DMS79 (cell line): Measurements from ENCODE around the gene MROH7.

Source experiments
- DNase-seq: peaks from one replicate; lab custom pipeline; 2025; lab: John Stamatoyannopoulos, UW

Gene MROH7

DNA sequence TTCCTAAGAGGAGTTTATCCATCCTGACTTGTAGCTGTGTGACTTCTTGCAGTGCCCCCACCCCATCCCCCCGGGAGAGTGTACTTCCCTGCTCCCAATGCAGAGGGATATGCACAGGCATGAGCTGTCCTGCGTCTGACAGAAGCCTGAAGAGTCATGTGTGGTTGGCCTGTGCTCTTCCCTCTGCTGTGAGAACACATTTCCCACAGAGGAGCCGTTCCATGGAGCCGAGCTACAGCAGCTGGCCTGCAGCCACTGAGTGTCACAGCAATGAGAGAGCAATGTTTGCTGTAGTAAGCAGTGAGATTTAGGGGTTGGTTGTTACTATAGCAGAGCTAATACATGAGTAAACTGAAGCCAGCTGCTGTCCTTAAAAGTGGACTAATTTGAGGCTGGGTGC lies 100.7 kb downstream of the MROH7 start:
- DNase-seq: no peak

GRCh38 chr1:54743416-54744226 lies 102.0 kb downstream of the MROH7 start:
- no peak for DNase-seq

DNA sequence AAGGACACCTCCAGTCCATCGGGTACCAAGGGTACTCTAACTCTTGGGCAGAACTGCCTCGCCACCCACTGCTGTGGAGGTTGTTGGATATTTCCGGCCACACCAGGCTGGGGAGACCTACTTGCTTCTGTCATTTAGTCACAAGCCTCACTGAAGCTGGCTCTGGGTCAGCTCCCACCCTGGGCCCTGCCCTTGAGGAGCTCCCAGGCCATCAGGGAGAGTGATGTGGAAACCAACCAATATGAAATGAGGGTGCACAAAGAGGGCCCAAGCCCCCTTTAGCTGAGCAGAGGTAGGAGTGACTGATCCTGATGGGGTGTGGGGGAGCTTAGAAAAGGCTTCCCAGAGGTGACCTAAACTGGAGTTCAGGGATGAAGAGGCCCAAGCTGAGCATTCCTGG lies 103.1 kb downstream of the MROH7 start:
- DNase-seq: no peak

- no peak for DNase-seq
Measured at GRCh38 chr1:54745274-54745673, 103.7 kb downstream of the MROH7 start.

DNA sequence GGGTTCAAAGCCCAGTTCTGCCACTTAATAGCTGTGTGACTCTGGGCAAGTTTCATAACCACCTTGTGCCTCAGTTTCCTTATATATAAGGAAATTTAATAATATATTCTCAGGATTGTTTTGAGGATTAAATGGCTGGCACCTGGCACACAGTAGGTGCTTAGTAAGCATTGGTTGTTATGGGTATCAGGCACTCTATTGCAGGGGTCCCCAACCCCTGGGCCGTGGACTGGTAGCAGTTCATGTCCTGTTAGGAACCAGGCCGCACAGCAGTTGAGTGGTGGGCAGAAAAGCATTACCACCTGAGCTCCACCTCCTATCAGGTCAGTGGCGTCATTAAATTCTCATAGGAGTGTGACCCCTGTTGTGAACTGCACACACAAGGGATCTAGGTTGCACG lies 104.3 kb downstream of the MROH7 start:
- DNase-seq: no peak

DNA sequence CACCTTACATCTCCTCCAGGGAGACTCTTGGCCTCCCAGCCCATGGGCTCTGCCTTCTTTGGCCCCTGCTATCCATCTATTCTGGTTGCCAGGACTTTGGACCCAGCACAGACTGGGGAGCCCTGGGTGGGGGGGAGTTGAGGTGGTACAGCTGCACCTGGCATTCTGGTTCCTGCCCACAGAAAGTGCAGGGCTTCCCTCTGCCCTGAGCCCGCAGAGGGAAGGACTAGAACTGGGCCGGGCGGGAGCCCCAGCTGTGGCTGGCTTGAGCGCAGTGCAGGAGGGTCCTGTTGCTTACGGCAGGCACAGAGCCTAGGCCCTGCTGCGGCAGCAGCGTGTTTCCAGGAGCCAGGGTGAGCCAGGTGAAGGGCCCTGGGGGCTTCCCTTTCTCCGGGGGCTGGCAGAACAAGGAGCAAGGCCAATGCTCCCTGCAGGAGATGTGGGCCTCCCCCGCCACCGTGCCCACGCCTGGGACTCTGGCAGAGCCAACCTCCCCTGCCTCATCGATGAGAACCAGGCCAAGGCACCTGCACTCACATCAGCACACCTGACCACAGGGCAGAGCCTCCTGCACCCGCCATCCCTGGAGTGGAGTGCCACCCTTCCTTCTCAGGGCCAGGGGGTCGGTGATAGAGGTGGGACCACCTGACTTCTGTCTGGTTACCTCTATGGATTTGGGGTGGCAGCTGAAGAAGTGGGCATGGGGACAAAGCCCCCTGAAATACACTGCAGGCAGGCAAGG lies 106.7 kb downstream of the MROH7 start:
- DNase-seq: no peak

GRCh38 chr1:54750596-54750995 lies 109.0 kb downstream of the MROH7 start:
- DNase-seq: peak; percentile 43

DNA sequence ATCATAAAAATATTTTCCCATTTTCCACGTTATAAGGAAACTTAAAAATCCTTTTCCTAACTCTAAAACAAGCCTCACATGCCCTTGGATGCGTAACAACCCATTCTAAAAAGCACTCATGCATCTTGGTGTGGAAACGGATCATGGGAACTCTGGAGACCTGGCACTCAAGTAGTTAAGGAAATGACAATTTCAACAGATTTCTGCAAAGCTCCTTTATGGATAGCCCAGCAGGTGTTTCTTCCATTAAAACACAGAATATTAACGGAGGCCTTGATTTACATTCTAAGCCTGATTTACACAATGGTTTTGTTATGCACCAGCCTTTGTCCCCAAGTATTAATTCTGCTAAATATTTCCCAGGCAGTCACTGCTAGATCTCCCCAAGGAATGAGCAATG lies 109.8 kb downstream of the MROH7 start:
- no peak for DNase-seq

DNA sequence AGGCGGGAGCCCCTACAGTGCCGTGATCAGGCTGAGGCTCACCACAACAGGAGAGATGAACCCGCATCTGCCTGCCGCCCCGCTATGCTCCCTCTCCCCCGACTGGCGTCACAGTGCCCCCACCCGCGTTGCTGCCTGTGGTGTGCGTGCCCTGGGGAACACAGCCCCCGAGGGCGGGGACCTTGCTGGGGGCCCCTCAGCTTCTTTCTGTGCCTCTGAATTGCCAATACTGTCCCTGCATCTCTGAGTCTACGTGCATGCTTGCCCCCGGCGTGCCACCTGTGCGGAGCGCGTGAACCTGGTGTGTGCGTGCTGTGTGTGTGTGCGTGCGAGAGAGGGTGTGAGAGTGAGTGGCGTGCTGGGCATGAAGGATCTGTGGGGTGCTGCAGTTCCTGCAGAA lies 112.5 kb downstream of the MROH7 start:
- no peak for DNase-seq

DNA sequence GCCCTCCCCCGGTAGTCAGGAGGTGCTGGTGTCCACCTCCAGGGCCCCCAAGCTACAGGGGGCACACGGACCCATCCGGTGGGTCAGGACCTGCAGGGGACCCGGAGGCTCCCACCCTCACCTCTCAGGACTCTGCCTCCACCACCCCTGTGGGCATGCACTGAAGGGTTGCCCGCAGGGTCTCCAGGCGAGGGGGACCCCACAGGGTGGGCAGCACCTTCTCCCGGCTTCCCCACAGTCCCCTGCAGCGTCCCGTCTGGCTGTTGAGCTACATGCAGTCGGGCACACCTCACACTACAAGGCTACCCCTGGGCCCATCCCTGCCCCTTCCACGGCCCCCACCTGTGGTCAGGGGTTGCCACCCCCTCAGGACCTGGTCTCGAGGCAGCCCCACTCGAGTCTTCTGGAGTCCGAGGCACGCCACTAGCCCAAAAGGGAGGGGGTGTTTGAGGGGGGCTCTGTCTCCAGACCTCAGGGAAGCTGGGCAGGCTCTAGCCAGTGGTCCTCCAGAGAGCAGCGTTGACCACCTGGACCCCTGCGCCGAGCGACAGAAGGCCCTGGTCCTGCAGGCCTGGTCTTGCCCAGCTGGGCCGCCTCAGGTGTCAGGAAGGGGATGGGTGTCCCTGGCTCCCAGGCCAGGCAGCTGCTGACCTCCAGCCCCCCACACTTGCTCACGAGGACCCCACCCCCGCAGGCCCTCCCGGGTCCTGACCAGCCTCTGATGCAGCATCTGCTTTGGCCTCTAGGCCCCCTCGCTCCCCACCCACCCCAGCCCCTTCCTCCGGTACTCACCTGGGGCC lies 113.1 kb downstream of the MROH7 start:
- DNase-seq: no peak

GRCh38 chr1:54757833-54758232 lies 116.2 kb downstream of the MROH7 start:
- DNase-seq: no peak

DNA sequence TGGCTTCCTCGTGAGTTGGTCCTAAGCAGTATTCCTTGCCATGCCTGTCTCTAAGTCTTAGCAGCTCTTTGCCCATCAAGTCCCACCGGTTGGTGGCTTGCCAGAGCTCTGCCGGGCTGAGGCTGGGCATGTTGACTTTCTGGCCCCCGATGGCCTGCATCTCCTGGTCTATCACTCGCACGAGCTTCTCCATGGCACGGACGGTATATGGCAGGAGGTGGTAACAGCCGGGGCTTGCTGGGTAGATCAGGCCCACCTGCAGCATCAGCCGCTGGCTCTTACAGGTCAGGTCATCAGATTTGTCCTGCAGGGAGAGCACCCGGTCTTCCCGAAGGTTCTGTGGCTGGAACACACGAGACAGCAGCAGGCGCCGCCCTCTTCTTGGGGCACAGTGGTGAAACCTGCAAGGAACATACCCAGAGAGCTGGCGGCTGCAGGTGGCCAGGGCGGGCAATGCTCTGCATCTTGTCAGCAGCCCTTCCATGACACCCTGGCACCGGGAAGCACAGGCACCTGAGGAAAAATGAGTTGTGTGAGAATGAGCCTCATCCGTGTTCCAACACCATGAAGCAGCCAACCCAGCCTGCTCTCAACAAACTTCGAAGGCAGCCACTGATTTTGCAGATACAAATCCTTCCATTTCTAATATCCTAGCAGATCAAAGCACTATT lies 117.2 kb downstream of the MROH7 start:
- DNase-seq: no peak
